Measurements from ENCODE around the gene SYNE1.

The SYNE1 gene

GRCh38 chr6:152233547-152234320 is 403.4 kb downstream of the SYNE1 start:
- no peak for DNase-seq (ENCODE audit: low spot score)

- no peak for DNase-seq (ENCODE audit: low spot score)
Observed at GRCh38 chr6:152232501-152233151, 404.5 kb downstream of the SYNE1 start.

GRCh38 chr6:152229330-152229729 is 407.8 kb downstream of the SYNE1 start:
- no peak for DNase-seq (ENCODE audit: low spot score)

- no peak for DNase-seq (ENCODE audit: low spot score)
Observed at GRCh38 chr6:152226119-152226518, 411.0 kb downstream of the SYNE1 start.

- no peak for DNase-seq (ENCODE audit: low spot score)
Observed at GRCh38 chr6:152225241-152225934, 411.8 kb downstream of the SYNE1 start.

DNA sequence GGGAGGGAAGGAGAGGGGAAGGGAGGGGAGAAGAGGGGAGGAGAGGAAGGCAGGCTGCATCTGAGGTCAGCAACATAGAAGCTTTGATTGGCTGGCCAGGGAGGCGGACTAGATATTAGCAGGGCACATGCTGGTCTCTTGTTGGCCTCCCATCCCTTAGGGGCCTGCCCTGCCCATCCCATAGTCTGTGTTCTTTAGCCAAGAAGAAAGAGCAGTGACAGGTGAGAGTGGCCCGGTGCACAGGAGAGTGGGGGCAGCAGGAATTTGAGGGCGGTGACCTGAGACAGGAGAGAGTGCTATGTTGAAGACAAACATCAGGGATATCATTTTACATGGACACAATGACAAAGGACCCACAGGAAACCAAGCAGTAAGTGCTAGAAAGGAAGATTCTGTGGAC is 413.5 kb downstream of the SYNE1 start:
- DNase-seq (ENCODE audit: low spot score), result no peak

- DNase-seq (ENCODE audit: low spot score), result no peak
Observed at GRCh38 chr6:152221806-152222628, 415.1 kb downstream of the SYNE1 start.

GRCh38 chr6:152220786-152221185 is 416.4 kb downstream of the SYNE1 start:
- DNase-seq (ENCODE audit: low spot score), result no peak

GRCh38 chr6:152218887-152219286 is 418.3 kb downstream of the SYNE1 start:
- DNase-seq (ENCODE audit: low spot score), result no peak

- DNase-seq (ENCODE audit: low spot score), result no peak
Observed at GRCh38 chr6:152212437-152212836, 424.7 kb downstream of the SYNE1 start.

GRCh38 chr6:152209211-152209610 is 428.0 kb downstream of the SYNE1 start:
- DNase-seq (ENCODE audit: low spot score), result no peak

DNA sequence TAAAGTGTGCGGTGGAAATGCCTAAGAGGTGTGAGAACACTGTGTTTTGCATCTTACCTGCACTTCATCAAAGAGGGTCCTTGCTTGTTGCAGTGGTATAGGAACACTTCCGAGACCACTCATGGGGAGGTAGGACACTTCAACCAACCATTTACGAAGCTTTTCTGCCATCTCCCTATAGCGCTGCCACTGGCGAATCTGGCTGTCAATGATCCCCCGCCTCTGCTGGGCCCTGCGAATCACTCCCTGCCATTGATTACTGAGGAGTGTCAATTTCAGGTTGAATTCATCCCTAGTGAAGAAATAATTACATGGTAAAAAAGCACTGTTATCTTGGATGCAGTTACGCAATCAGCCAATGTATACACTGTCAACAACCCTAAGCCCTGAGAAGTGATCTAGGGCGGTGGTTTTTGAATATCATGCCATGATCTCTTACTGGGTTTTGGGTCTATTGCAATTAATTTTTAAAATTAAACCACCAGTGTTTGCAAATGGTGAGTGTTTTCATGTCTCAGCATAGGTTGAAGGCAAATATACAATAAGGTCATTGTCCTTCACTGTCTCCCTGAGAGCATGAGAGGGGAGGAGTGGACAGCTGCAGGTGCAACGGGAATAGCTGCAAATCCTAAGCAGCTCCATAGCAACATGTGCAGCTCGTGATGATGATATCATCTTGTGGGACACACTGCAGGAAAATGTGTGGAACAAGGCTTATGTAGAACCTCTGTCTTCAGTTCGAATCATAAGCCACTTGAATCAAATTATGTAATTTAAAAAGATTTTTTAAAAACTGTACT is 429.0 kb downstream of the SYNE1 start:
- no peak for DNase-seq (ENCODE audit: low spot score)

- DNase-seq (ENCODE audit: low spot score), result no peak
Observed at GRCh38 chr6:152206072-152206818, 430.9 kb downstream of the SYNE1 start.

- DNase-seq (ENCODE audit: low spot score), result no peak
Observed at GRCh38 chr6:152204591-152204990, 432.6 kb downstream of the SYNE1 start.

GRCh38 chr6:152201120-152201519 is 436.0 kb downstream of the SYNE1 start:
- DNase-seq (ENCODE audit: low spot score), result no peak

DNA sequence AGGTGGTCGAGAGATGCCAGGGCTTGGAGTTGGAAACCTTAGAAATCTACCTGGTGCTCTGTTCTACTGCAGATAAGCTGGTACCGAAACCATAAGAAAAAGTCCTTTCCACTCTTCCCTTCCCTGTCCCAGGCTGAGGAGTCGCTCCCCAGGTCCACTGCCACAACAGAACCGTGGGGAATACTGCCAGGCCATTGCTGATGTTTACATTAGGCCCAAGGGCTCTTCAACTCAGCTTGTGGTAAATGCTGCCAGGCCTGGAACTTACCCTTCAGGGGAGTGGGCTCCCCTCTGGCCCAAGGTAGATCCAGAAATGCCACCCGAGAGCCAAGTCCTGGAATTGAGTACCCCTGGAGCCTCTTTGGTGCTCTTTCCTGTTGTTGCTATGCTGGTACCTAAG is 441.3 kb downstream of the SYNE1 start:
- DNase-seq (ENCODE audit: low spot score), result no peak

DNA sequence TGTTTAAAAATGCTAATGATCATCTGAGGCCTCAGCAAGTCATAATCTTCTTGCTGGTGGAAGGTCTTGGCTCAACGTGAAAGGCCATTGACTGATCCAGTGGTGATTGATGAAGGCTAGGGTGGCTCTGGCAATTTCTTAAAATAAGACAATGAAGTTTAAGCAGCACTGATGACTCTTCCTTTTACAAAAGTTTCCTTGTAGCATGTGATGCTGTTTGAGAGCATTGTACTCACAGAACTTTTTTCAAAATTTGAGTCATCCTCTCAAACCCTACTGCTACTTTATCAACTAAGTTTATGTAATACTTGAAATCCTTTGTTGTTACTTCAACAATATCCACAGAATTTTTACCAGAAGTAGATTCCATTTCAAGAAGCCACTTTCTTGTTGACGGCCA is 447.4 kb downstream of the SYNE1 start:
- no peak for DNase-seq (ENCODE audit: low spot score)

DNA sequence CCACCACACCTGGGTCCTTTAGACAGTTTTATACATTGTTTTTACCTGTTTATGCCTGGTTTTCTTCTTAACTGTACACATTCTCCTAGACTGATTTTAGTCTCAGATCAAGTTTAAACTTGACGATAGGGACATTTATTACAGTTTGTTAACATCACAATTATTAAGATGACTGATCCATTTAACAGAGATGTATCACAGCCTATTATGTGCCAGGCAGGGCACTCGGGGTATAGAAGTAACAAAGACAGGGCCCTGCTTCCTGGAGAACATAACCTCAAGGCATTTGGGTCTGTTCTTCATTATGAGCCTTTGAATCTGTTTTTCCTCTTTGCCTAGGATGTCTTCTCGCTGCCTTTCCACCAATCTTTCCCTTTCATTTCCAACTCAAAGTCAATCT is 449.2 kb downstream of the SYNE1 start:
- DNase-seq (ENCODE audit: low spot score), result no peak

GRCh38 chr6:152186840-152187239 is 450.3 kb downstream of the SYNE1 start:
- no peak for DNase-seq (ENCODE audit: low spot score)

GRCh38 chr6:152184917-152185574 is 452.1 kb downstream of the SYNE1 start:
- DNase-seq (ENCODE audit: low spot score), result no peak
